HG02571 (cell line): ENCODE results near the gene STK25.

Experiments
- ATAC-seq: cut with Tn5 transposase; IDR thresholded peaks from one replicate; pipeline ENCODE4 v1.9.1; 2021; ENCODE audit warnings: mild to moderate bottlenecking, moderate library complexity; ENCODE audit not compliant: unreplicated experiment

Gene STK25

DNA sequence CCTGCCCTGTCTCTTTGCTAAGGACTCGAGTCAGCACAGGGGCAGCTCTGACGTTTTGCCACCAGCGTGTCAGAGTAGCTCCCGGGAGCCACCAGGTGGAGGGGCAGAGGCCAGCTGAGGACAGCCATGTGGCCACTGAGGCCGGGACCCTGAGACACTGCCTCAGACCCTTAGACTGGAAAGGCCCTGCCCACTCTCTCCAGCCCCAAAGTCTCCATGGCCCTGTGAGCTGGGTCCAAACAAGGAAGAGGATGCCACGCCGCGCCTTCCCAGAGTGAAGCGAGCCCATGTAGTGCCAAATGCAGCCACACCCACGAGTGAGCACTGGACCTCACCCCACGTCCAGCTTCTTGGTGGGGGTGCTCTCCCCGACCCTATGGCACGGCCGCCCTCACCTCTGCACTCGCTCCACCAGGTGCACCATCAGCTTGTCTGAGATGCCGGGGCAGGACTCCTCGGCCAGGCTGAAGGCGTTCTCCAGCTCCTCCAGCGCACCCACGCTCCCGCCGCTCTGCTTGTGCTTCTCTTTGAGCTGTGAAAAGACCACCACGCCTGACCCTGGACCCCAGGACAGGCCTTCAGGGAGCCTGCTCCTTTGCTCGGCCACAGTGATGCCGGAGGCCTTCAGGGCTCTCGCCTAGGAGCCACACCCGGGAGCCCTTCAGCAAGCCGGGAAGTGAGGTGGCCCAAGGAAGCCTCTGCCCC, 12.2 kb downstream of the STK25 start:
- no peak for ATAC-seq

DNA sequence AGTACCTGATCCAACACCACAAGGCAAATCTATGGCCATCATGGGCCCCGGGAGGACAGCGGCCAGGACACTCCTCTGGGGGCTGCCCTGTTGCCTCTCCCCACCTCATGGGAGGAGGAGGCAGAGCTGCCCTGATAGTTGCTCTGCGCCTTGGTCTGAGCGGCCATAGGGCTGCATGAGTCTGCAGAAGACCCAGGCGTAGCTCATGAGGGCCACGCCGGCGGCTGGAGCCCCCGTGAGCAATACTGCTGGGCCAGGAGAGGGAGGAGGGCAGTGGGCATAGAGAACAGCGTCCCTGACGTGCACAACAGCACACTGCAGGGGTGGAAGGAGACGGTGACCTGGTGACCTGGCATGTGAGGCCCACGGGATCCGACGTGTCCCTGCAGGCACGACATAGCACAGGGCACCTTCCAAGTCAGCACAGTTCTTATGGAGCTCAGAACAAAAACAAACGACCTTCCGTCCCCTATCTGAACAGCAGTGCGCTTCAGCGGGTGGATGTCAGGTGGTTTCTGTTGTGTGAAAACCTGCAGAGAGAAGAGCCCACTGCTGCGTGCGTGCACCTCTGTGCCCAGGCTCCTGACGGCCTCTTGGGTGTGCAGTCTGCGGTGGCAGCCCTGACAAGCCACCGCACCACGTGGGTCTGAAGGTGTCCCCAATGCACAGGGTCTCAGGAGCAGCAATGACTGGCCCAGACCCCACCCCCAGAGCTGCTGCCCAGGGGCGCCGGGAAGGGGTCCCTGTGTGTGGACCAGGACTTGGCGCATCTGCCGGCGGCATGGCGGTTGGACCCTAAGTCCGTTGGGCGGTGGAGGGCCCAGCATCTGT, 13.0 kb downstream of the STK25 start:
- no peak for ATAC-seq

DNA sequence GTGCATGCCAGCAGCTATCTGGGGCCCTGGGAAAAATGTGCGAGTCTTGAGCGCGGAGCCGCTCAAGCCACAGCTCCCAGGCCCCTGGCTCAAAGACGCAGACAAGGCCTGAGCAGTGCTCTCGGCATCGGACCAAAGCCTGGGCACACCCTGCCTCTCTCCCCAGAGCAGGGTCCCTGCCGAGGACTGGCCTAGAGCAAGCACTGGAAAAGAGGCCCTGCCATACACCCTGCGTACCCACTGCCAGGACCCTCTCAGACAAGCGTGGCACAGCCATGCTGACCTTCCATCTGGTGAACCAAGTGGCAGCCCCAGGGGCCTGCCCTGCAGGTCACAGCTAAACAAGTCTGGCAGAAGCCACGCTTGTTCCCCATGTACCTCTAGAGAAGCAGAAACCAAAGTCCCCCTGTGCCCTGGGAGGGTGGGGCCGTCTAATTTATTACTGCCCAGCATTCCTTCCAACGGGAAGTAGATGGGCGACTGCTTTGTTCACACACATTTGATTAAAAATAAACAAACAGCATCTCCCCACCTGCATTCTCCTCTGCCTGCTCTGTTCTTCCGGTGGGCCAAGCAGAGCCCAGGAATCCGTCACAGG, 14.0 kb downstream of the STK25 start:
- no peak for ATAC-seq

GRCh38 chr2:241493092-241493491, 15.3 kb downstream of the STK25 start:
- ATAC-seq: no peak

DNA sequence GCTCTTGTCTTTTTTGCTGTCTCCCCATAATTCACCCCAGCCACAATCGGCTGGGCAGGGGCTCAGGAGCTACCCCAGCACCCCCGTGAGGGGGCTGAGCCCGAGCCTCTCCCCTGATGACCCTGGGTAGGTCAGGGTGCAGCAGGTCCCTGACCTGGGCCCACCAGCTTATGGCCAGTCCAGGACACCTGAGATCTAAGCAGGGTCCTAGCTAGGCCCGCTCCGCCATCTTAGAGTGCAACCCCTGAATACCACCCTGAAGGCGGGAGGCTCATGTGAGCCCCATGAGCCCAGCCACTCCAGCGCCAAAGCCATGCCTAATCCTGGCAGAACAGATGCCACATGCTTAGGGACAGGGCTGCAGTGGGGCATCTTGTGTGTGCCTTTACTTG, 16.2 kb downstream of the STK25 start:
- ATAC-seq: no peak

- no peak for ATAC-seq
Measured at GRCh38 chr2:241491549-241492173, 16.7 kb downstream of the STK25 start.

GRCh38 chr2:241490825-241491506, 17.4 kb downstream of the STK25 start:
- no peak for ATAC-seq

DNA sequence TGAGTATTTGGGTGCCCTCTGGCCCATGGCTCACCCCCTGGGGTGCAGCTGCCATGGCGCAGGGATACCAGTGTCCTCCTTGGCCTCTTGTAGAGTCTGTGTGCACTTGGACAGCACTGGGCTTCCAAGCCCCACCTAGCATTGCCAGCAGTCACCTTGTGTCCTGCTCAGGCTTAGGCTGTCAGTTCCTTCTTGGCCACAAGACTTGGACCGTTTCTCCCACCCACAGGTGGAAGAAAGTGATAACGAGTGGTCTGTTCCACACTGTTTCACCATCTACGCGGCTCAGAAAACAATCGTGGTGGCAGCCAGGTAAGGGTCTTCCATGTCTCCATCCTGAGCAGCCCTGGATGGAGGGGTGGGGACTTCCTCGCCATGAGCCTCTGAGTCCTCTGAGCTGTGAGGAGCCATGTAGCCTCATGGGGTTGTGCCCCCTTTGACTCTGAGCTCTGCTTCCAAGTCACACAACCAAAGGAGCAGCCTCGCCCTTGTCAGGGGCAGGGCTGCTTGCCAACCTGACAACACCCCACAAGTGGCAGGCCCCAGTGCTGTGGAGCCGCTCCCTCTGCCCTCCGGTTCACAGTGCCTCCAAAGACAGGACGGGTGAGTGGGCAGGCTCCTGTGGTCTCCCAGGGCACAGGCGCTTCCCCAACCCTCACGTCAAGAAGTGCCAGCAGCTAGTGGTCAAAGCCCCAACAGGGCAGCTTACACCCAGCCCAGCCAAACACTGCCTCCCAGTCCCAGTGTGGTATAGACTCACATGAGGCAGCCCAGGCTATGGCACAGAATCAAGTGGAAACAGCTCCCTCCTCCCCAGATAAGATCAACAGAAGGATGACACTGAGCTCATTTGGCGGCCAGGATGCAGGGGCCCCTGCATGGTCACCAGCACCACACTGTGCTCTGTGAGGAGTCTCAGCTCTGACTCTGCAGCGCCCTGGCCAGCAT, 18.4 kb downstream of the STK25 start:
- no peak for ATAC-seq

GRCh38 chr2:241489088-241489487, 19.3 kb downstream of the STK25 start:
- ATAC-seq: no peak

DNA sequence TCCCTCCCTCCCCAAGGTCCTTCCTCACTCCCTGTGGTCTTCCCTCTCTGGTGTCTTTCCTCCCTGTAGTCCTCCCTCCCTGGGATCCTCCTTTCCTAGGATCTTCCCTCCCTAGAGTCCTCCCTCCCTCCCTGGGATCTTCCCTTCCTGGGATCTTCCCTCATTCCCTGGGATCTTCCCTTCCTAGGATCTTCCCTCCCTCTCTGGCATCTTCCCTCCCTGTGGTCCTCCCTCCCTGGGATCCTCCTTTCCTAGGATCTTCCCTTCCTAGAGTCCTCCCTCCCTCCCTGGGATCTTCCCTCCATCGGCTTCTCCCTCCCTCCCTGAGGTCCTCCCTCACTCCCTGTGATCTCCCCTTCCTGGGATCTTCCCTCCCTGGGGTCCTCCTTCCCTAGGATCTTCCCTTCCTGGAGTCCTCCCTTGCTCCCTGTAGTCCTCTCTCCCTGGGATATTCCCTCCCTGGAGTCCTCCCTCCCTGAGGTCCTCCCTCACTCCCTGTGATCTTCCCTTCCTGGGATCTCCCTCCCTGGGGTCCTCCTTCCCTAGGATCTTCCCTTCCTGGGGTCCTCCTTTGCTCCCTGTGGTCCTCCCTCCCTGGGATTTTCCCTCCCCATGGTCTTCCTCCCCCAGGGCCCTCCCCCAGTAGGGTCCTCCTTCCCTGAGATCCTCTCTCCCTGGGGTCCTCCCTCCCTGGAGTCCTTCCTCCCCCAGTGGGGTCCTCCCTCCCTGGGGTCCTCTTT, 23.0 kb downstream of the STK25 start:
- ATAC-seq: no peak

- ATAC-seq: no peak
Measured at GRCh38 chr2:241483305-241483704, 25.1 kb downstream of the STK25 start.

DNA sequence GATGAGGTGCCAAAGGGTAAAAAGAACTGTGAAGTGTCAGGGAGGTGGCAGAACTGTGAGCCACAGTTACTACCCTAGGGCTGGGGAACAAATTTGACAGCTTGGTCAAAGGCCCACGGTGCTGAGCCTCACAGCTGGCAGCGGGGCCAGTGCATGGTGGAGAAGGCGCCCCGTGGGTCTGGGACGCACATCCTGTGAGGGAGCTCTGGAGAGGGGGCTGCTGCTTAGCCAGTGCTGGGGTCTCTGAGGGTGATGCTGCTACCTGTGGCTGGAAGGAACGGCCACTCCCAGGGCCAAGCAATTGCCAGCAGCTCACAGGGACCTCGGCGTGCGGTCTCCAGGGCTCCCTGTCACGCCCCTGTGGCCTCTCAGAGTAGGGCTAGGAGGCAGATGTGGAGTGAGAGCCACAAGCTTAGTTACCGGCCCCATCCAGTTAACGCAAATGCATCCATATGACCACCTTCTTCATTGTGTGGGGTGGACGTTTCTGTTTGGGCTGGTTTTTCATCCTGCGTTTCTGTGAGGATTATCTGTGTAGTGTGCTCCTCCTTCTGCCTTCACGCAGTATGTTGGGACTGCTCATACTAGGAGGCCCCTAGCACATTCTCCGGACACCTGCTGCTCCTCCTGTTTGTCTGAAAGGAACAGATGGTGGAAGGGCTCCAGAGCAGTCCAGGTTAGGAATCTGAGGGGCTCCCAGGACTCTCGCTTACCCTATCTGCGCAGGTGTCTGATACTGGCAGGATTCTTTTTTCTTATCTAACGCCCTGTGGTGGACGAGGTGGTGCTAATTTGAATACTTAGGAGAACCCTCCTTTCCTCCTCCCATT, 26.0 kb downstream of the STK25 start:
- no peak for ATAC-seq

GRCh38 chr2:241481687-241482086, 26.7 kb downstream of the STK25 start:
- ATAC-seq: no peak

- no peak for ATAC-seq
Measured at GRCh38 chr2:241479026-241479898, 29.1 kb downstream of the STK25 start.

DNA sequence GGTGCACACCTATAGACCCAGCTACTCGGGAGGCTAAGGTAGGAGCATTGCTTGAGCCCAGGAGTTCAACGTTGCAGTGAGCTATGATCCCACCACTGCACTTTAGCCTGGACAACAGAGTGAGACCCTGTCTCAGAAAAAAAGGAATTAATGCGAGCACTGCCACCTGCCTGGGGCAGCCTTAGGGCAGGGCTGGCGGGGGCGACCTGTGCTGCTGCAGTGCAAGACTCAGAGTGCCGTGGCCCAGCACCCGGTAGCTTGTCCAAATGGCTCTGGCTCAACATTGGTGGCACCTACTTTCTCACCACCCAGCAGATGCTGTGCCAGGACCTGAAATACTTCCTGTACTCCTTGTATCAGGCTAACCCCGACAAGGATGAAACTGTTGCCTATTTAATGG, 30.2 kb downstream of the STK25 start:
- no peak for ATAC-seq

DNA sequence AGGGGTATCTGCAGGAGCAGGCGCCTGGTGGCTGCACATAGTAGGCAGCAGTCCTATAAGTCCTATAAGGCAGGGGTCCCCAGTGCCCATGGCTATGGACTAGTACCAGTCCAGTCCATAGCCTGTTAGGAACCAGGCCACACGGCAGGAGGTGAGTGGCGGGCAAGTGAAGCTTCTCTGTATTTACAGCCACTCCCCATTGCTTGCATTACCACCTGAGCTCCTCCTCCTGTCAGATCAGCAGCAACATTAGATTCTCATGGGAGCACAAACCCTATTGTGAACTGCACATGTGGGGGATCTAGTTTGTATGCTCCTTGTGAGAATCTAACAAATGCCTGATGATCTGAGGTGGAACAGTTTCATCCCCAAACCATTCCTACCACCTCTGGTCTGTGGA, 33.1 kb downstream of the STK25 start:
- ATAC-seq: no peak

- no peak for ATAC-seq
Measured at GRCh38 chr2:241473399-241473798, 35.0 kb downstream of the STK25 start.
